HG02623 (cell line): ENCODE results near the gene ASH1L.
"Not testable (repeated sequence)": the region's sequence is repeated elsewhere in the genome, so short reads cannot be mapped to it uniquely, and the experiment has no call there.

Experiments used
- ATAC-seq: cut with Tn5 transposase; IDR thresholded peaks from one replicate; pipeline ENCODE4 v1.9.1; 2021; ENCODE audit warnings: moderate library complexity; ENCODE audit not compliant: unreplicated experiment

Gene ASH1L

GRCh38 chr1:155455588-155456195 lies 106.9 kb downstream of the ASH1L start:
- no peak for ATAC-seq

GRCh38 chr1:155454096-155454495 lies 108.5 kb downstream of the ASH1L start:
- no peak for ATAC-seq

- no peak for ATAC-seq
Measured at GRCh38 chr1:155453141-155453540, 109.5 kb downstream of the ASH1L start.

GRCh38 chr1:155451199-155451598 lies 111.4 kb downstream of the ASH1L start:
- no peak for ATAC-seq

GRCh38 chr1:155442431-155442830 lies 120.2 kb downstream of the ASH1L start:
- ATAC-seq = not testable (repeated sequence)

- ATAC-seq = no peak
Measured at GRCh38 chr1:155437405-155437804, 125.2 kb downstream of the ASH1L start.

GRCh38 chr1:155433831-155434389 lies 128.7 kb downstream of the ASH1L start:
- ATAC-seq = not testable (repeated sequence)

- ATAC-seq = not testable (repeated sequence)
Measured at GRCh38 chr1:155433128-155433830, 129.3 kb downstream of the ASH1L start.

- ATAC-seq = no peak
Measured at GRCh38 chr1:155424091-155424490, 138.5 kb downstream of the ASH1L start.

GRCh38 chr1:155420788-155421187 lies 141.8 kb downstream of the ASH1L start:
- no peak for ATAC-seq

- not testable (repeated sequence) for ATAC-seq
Measured at GRCh38 chr1:155411840-155412239, 150.8 kb downstream of the ASH1L start.

GRCh38 chr1:155410931-155411330 lies 151.7 kb downstream of the ASH1L start:
- no peak for ATAC-seq

GRCh38 chr1:155396874-155397476 lies 165.6 kb downstream of the ASH1L start:
- ATAC-seq = no peak

GRCh38 chr1:155392898-155393411 lies 169.6 kb downstream of the ASH1L start:
- no peak for ATAC-seq

GRCh38 chr1:155389826-155390225 lies 172.8 kb downstream of the ASH1L start:
- ATAC-seq = no peak

GRCh38 chr1:155385836-155386235 lies 176.8 kb downstream of the ASH1L start:
- not testable (repeated sequence) for ATAC-seq

- no peak for ATAC-seq
Measured at GRCh38 chr1:155383406-155383805, 179.2 kb downstream of the ASH1L start.

- ATAC-seq = no peak
Measured at GRCh38 chr1:155379631-155380090, 182.9 kb downstream of the ASH1L start.

- ATAC-seq = no peak
Measured at GRCh38 chr1:155379180-155379579, 183.4 kb downstream of the ASH1L start.

GRCh38 chr1:155360051-155360450 lies 202.6 kb downstream of the ASH1L start:
- no peak for ATAC-seq

- ATAC-seq = no peak
Measured at GRCh38 chr1:155352631-155353030, 210.0 kb downstream of the ASH1L start.

- no peak for ATAC-seq
Measured at GRCh38 chr1:155342842-155343241, 219.8 kb downstream of the ASH1L start.
